IMR-90 (cell line): Measurements from ENCODE around the gene SLC4A8.

ENCODE experiments used
- CTCF ChIP-seq: conservative IDR thresholded peaks from 2 replicates; pipeline ENCODE4 v1.5.1; 2012; ENCODE audit warnings: mild to moderate bottlenecking, low read depth, low read length, improper control_type of control experiment
- POLR2A ChIP-seq: IDR thresholded peaks from 2 replicates; pipeline ENCODE4 v1.6.1; 2012; ENCODE audit warnings: mild to moderate bottlenecking, low read depth, low read length

GRCh38 chr12:51520576-51521325 lies 96.1 kb downstream of the SLC4A8 start:
- no peak for TF ChIP-seq CTCF
- no peak for TF ChIP-seq POLR2A
